GM12875 (cell line): ENCODE results near the gene ANKLE1.
"Not testable (repeated sequence)": the region's sequence is repeated elsewhere in the genome, so short reads cannot be mapped to it uniquely, and the experiment has no call there.

ENCODE experiments used
- H3K4me3 ChIP-seq: one replicate; pipeline ENCODE4 v1.5.1; 2011; ENCODE audit warnings: low read depth, low read length, control low read depth
- CTCF ChIP-seq: IDR thresholded peaks from 2 replicates; pipeline ENCODE4 v1.5.1; 2011; ENCODE audit warnings: low read depth, mild to moderate bottlenecking, control low read depth, inconsistent platforms, low read length, moderate library complexity, borderline replicate concordance; ENCODE audit not compliant: insufficient read depth

Gene ANKLE1

GRCh38 chr19:17289489-17289888, 7.8 kb downstream of the ANKLE1 start:
- no peak overlapping the region for H3K4me3 ChIP-seq
- TF ChIP-seq CTCF, result no peak

- peak; percentile 77; the same call in 1 of the 2 replicates for TF ChIP-seq CTCF
- H3K4me3 ChIP-seq, result peak overlapping the region; percentile 71
Observed at GRCh38 chr19:17292301-17293074, 10.8 kb downstream of the ANKLE1 start.

GRCh38 chr19:17293605-17294004, 11.9 kb downstream of the ANKLE1 start:
- no peak for TF ChIP-seq CTCF
- no peak overlapping the region for H3K4me3 ChIP-seq

- no peak overlapping the region for H3K4me3 ChIP-seq
- TF ChIP-seq CTCF, result no peak
Observed at GRCh38 chr19:17294051-17294891, 12.6 kb downstream of the ANKLE1 start.

- not testable (repeated sequence) for H3K4me3 ChIP-seq
Observed at GRCh38 chr19:17295551-17295950, 13.8 kb downstream of the ANKLE1 start.

GRCh38 chr19:17296273-17296672, 14.6 kb downstream of the ANKLE1 start:
- no peak for TF ChIP-seq CTCF
- H3K4me3 ChIP-seq, result no peak overlapping the region

- H3K4me3 ChIP-seq, result no peak overlapping the region
- no peak for TF ChIP-seq CTCF
Observed at GRCh38 chr19:17296976-17297375, 15.3 kb downstream of the ANKLE1 start.
